A549 (cell line): ENCODE measurements around the gene GATA5. TPM values are rescaled to one million over a fixed set of nuclear protein-coding genes. Genes with fewer than 3 reads are reported as not detected.

Experiments
- ATAC-seq, 2 experiments: fragments of 200-7000 bp in 1 of 2; fragments of >200 bp in 1 of 2; cut with Nextera tagmentation in 1 of 2; cut with Tn5 transposase in 1 of 2; 3 replicates each; pipeline versions ENCODE4 v1.8.0 to v1.9.1; 2018 to 2020; ENCODE audit warnings: mild to moderate bottlenecking in 1 of 2, moderate library complexity in 1 of 2
- CTCF ChIA-PET: fragments of 300-600 bp; sonication (Branson Sonifier 250); formaldehyde crosslinking; extraction: SDS; loops from one replicate; lab custom pipeline; 2021; ENCODE audit warnings: antibody characterized with exemption, inconsistent platforms; lab: Yijun Ruan, JAX
- POLR2A ChIA-PET: fragments of 350-600 bp; formaldehyde crosslinking; extraction: SDS; loops from one replicate; lab custom pipeline; 2021; ENCODE audit warnings: antibody characterized with exemption, inconsistent platforms; lab: Yijun Ruan, JAX
- DNase-seq, 2 experiments: peaks; one replicate each; pipeline versions ENCODE4 v3.0.0 to v3.0.0-alpha.2; 2011 to 2016; ENCODE audit warnings: low read depth in 1 of 2, low spot score in 1 of 2
- FAIRE-seq: peaks from 2 replicates; lab custom pipeline; 2011; peaks lifted over from hg19 to GRCh38; lab: Jason Lieb, UNC
- H3K27ac ChIP-seq, 2 experiments: fragments of >200 bp; sonication (Bioruptor Twin); formaldehyde crosslinking; 3 replicates each; pipeline ENCODE4 v1.5.1; 2016 to 2017
- H3K4me1 ChIP-seq: fragments of >200 bp; sonication (Bioruptor Twin); formaldehyde crosslinking; 3 replicates; pipeline ENCODE4 v1.6.1; 2016
- H3K4me2 ChIP-seq: fragments of >200 bp; sonication (Bioruptor Twin); formaldehyde crosslinking; 3 replicates; pipeline ENCODE4 v1.6.1; 2016
- H3K4me3 ChIP-seq: fragments of >200 bp; sonication (Bioruptor Twin); formaldehyde crosslinking; 3 replicates; pipeline ENCODE4 v1.5.1; 2016
- H3K9me3 ChIP-seq: fragments of >200 bp; sonication (Bioruptor Twin); formaldehyde crosslinking; 3 replicates; pipeline ENCODE4 v1.6.1; 2016
- CBX2 ChIP-seq: fragments of 200-600 bp; sonication (generic); IDR thresholded peaks from 2 replicates; pipeline ENCODE4 v1.6.1; 2016; ENCODE audit warnings: low read depth, mild to moderate bottlenecking, borderline replicate concordance
- CEBPB ChIP-seq, 2 experiments: fragments of >200 bp in 1 of 2; sonication (Bioruptor Twin) in 1 of 2; formaldehyde crosslinking in 1 of 2; IDR thresholded peaks; 2 replicates each; pipeline ENCODE4 v1.6.1; 2012 to 2016
- CHD2 ChIP-seq: fragments of 150-350 bp; IDR thresholded peaks from 2 replicates; pipeline ENCODE4 v1.6.1; 2014; ENCODE audit warnings: low read length; ENCODE audit not compliant: partially characterized antibody
- EHMT2 ChIP-seq: fragments of 200-600 bp; sonication (generic); IDR thresholded peaks from 2 replicates; pipeline ENCODE4 v1.6.1; 2016; ENCODE audit warnings: antibody characterized with exemption, low read depth, mild to moderate bottlenecking, moderate library complexity
- EP300 ChIP-seq, 2 experiments: fragments of >200 bp; sonication (Bioruptor Twin); formaldehyde crosslinking; IDR thresholded peaks; 2 replicates in 1 of 2; 3 replicates in 1 of 2; pipeline ENCODE4 v1.6.1; 2016 to 2017
- FOSL2 ChIP-seq, 2 experiments: fragments of 450-650 bp in 1 of 2; fragments of >200 bp in 1 of 2; sonication (Bioruptor Twin) in 1 of 2; formaldehyde crosslinking; IDR thresholded peaks; 2 replicates each; pipeline versions ENCODE4 v1.5.0 to v1.6.1; 2016 to 2020; ENCODE audit warnings: mild to moderate bottlenecking in 1 of 2, moderate library complexity in 1 of 2
- FOXS1 ChIP-seq: fragments of 250-450 bp; sonication (Bioruptor Pico); IDR thresholded peaks from 2 replicates; pipeline ENCODE4 v1.5.0; 2020; ENCODE audit warnings: mild to moderate bottlenecking, moderate library complexity
- HEYL ChIP-seq: fragments of 250-450 bp; sonication (Bioruptor Pico); IDR thresholded peaks from 2 replicates; pipeline ENCODE4 v1.8.0; 2021; ENCODE audit warnings: mild to moderate bottlenecking, moderate library complexity
- HOXB13 ChIP-seq: fragments of 250-450 bp; sonication (Bioruptor Pico); IDR thresholded peaks from 2 replicates; pipeline ENCODE4 v1.5.0; 2020; ENCODE audit warnings: low read depth, mild to moderate bottlenecking, moderate library complexity
- MAFK ChIP-seq: fragments of 450-650 bp; IDR thresholded peaks from 2 replicates; pipeline ENCODE4 v1.6.1; 2014; ENCODE audit not compliant: partially characterized antibody
- NFE2L2 ChIP-seq: fragments of 150-350 bp; conservative IDR thresholded peaks from 2 replicates; pipeline ENCODE4 v1.6.1; 2014; ENCODE audit warnings: low read length
- NPAS2 ChIP-seq: fragments of 250-450 bp; sonication (Bioruptor Pico); IDR thresholded peaks from 2 replicates; pipeline ENCODE4 v1.8.0; 2022; ENCODE audit warnings: mild to moderate bottlenecking, moderate library complexity, borderline replicate concordance
- NR3C1 ChIP-seq: fragments of >200 bp; sonication (Bioruptor Twin); formaldehyde crosslinking; IDR thresholded peaks from 3 replicates; pipeline ENCODE4 v1.6.1; 2017
- POLR2AphosphoS2 ChIP-seq: conservative IDR thresholded peaks from 2 replicates; pipeline ENCODE4 v1.6.1; 2012; ENCODE audit warnings: low read length, improper control_type of control experiment, inconsistent platforms
- RAD21 ChIP-seq, 2 experiments: fragments of >200 bp in 1 of 2; sonication (Bioruptor Twin) in 1 of 2; formaldehyde crosslinking in 1 of 2; IDR thresholded peaks in 1 of 2; conservative IDR thresholded peaks in 1 of 2; 2 replicates in 1 of 2; 3 replicates in 1 of 2; pipeline ENCODE4 v1.6.1; 2012 to 2018; ENCODE audit warnings: inconsistent platforms in 1 of 2
- RARB ChIP-seq: fragments of 250-450 bp; sonication (Bioruptor Pico); IDR thresholded peaks from 2 replicates; pipeline ENCODE4 v1.8.0; 2021; ENCODE audit warnings: mild to moderate bottlenecking, moderate library complexity
- RFX5 ChIP-seq: fragments of 450-650 bp; IDR thresholded peaks from 2 replicates; pipeline ENCODE4 v1.7.1; 2014; ENCODE audit warnings: antibody characterized with exemption, mild to moderate bottlenecking, moderate library complexity
- RNF2 ChIP-seq: fragments of 200-600 bp; sonication (generic); IDR thresholded peaks from 2 replicates; pipeline ENCODE4 v1.6.1; 2016; ENCODE audit warnings: low read depth, mild to moderate bottlenecking, antibody characterized with exemption, moderate library complexity, borderline replicate concordance
- TP53 ChIP-seq: fragments of 250-450 bp; sonication (Bioruptor Pico); IDR thresholded peaks from 2 replicates; pipeline ENCODE4 v1.5.0; 2021; ENCODE audit warnings: mild to moderate bottlenecking, moderate library complexity
- WGBS: methylation state at CpG from one replicate; pipeline ENCODE4 v1.1.6; 2017; ENCODE audit errors: missing lambda C conversion rate; 5-methylcytosine and 5-hydroxymethylcytosine counted together
- polyA plus RNA-seq, 4 experiments: library from polyadenylated mRNA; depleted of rRNA in 3 of 4; stranded (reverse); fragments of >200 nt; fragmentation: RNase III in 1 of 4; extraction: RNeasy Plus Mini Kit Qiagen cat#74134 plus additional on column Dnase treatment in 1 of 4; gene quantifications; 2 replicates in 3 of 4; 3 replicates in 1 of 4; pipeline ENCODE4 v1.2.3, GENCODE V29; 2011 to 2017
- TF ChIP-seq, protein P1 (sequence below): fragments of 250-450 bp; sonication (Bioruptor Pico); IDR thresholded peaks from 2 replicates; pipeline ENCODE4 v1.5.0; 2020; ENCODE audit warnings: low read depth, mild to moderate bottlenecking, moderate library complexity
- TF ChIP-seq, protein P2 (sequence below): IDR thresholded peaks from 2 replicates; pipeline ENCODE4 v1.6.1; 2012

Gene GATA5
- polyA plus RNA-seq, 2 of the 4 experiments (the other 2 are of a cell fraction), result 0.21 to 0.72 TPM

GRCh38 chr20:62482146-62482809, 6.5 kb upstream of the GATA5 start:
- POLR2A ChIA-PET, result no interaction called here
- TF ChIP-seq FOXS1, result no peak
- TF ChIP-seq, protein P1, sequence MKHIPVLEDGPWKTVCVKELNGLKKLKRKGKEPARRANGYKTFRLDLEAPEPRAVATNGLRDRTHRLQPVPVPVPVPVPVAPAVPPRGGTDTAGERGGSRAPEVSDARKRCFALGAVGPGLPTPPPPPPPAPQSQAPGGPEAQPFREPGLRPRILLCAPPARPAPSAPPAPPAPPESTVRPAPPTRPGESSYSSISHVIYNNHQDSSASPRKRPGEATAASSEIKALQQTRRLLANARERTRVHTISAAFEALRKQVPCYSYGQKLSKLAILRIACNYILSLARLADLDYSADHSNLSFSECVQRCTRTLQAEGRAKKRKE (CRISPR knock-in tag), result no peak
- no peak for TF ChIP-seq MAFK
- TF ChIP-seq EP300 (IDR thresholded peaks at IDR 0.05), result no peak
- TF ChIP-seq, protein P2, sequence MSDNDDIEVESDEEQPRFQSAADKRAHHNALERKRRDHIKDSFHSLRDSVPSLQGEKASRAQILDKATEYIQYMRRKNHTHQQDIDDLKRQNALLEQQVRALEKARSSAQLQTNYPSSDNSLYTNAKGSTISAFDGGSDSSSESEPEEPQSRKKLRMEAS, result no peak
- no peak for TF ChIP-seq NFE2L2
- TF ChIP-seq, all 56 proteins: peak for 0
- peaks cover 3% of the 10 kb centered on the region; the same call in 1 of the 3 replicates for H3K4me1 ChIP-seq
- H3K4me2 ChIP-seq, result no peak overlapping the region
- 61% methylated on average over 22 of the region's 25 CpGs for WGBS
- no peak for FAIRE-seq
- ATAC-seq, result no peak
- no peak for DNase-seq
- no peaks in the 10 kb centered on the region for H3K9me3 ChIP-seq
- no peak overlapping the region for H3K4me3 ChIP-seq
- CTCF ChIA-PET, result interaction anchor here (0.6 to 2.9 kb wide), 9 partner anchors 13 to 1147 kb away, joined by 3 to 21 read pairs (median 3); no protein-coding TSS in a partner anchor
- no peak overlapping the region for H3K27ac ChIP-seq

- CTCF ChIA-PET, result interaction anchor here (0.6 to 2.9 kb wide), 8 partner anchors 14 to 1147 kb away, joined by 3 to 21 read pairs (median 3); no protein-coding TSS in a partner anchor
- DNase-seq, result no peak
- POLR2A ChIA-PET, result no interaction called here
- WGBS, result 75% methylated on average over 26 of the region's 29 CpGs
- FAIRE-seq, result no peak
- no peak for ATAC-seq
- H3K4me3 ChIP-seq, result no peak overlapping the region
- H3K27ac ChIP-seq, result no peak overlapping the region
- TF ChIP-seq RARB (CRISPR knock-in tag) (no peak), POLR2AphosphoS2 (no peak), NPAS2 (CRISPR knock-in tag) (no peak), NR3C1 (no peak), HOXB13 (CRISPR knock-in tag) (no peak), RNF2 (no peak), CEBPB (IDR thresholded peaks at IDR 0.05) (no peak), CHD2 (no peak), EP300 (IDR thresholded peaks at IDR 0.05) (no peak), RAD21 (conservative IDR thresholded peaks at IDR 0.05 in 1 of 2, IDR thresholded peaks at IDR 0.05 in 1 of 2) (no peak), RFX5 (no peak), CBX2 (no peak), EHMT2 (no peak), TP53 (CRISPR knock-in tag) (no peak), FOSL2 (IDR thresholded peaks at IDR 0.05) (no peak), FOSL2 (CRISPR knock-in tag; IDR thresholded peaks at IDR 0.05) (no peak), NFE2L2 (no peak), HEYL (no peak)
- TF ChIP-seq, protein P1 (CRISPR knock-in tag), result no peak
- no peaks in the 10 kb centered on the region for H3K9me3 ChIP-seq
- peaks cover 4% of the 10 kb centered on the region; the same call in 2 of the 3 replicates for H3K4me1 ChIP-seq
- H3K4me2 ChIP-seq, result no peak overlapping the region
Measured at GRCh38 chr20:62481425-62482145, 5.8 kb upstream of the GATA5 start.
